Cardiac fibroblast (primary cell): ENCODE measurements around the gene GRHPR.

Experiments
- DNase-seq, 2 donors: peaks; one replicate each; pipeline versions ENCODE4 v3.0.0 to v3.0.0-alpha.2; 2010; ENCODE audit warnings: low read depth in 2 of 2
- H3K4me3 ChIP-seq, 2 donors: replicated peaks in 1 of 2; 1 replicate in 1 of 2; 2 replicates in 1 of 2; pipeline ENCODE4 v1.5.1; 2011; ENCODE audit warnings: low read depth in 2 of 2, low read length in 2 of 2, mild to moderate bottlenecking in 2 of 2, moderate library complexity in 1 of 2
- TF ChIP-seq, protein P1 (sequence below): IDR thresholded peaks from one replicate; pipeline ENCODE4 v1.5.1; 2011; ENCODE audit warnings: low read depth, mild to moderate bottlenecking, low read length, inconsistent platforms

GRHPR gene

DNA sequence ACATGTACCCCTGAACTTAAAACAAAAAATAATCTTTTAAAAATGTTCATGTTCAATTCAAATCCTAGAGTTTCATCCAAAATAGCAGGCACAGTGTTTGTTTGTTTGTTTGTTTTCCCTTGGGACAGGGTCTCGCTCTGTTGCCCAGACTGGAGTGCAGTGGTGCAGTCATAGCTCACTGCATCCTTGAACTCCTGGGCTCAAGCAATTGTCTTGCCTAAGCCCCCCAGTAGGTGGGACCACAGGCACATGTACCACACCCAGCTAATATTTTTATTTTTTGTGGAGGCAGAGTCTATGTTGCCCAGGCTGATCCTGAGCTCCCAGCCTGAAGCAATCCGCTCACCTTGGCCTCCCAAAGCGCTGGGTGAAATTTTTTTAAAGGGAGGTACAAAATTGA, 58.3 kb downstream of the GRHPR start:
- TF ChIP-seq, protein P1, sequence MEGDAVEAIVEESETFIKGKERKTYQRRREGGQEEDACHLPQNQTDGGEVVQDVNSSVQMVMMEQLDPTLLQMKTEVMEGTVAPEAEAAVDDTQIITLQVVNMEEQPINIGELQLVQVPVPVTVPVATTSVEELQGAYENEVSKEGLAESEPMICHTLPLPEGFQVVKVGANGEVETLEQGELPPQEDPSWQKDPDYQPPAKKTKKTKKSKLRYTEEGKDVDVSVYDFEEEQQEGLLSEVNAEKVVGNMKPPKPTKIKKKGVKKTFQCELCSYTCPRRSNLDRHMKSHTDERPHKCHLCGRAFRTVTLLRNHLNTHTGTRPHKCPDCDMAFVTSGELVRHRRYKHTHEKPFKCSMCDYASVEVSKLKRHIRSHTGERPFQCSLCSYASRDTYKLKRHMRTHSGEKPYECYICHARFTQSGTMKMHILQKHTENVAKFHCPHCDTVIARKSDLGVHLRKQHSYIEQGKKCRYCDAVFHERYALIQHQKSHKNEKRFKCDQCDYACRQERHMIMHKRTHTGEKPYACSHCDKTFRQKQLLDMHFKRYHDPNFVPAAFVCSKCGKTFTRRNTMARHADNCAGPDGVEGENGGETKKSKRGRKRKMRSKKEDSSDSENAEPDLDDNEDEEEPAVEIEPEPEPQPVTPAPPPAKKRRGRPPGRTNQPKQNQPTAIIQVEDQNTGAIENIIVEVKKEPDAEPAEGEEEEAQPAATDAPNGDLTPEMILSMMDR = no peak
- H3K4me3 ChIP-seq = no peak overlapping the region
- DNase-seq = no peak

DNA sequence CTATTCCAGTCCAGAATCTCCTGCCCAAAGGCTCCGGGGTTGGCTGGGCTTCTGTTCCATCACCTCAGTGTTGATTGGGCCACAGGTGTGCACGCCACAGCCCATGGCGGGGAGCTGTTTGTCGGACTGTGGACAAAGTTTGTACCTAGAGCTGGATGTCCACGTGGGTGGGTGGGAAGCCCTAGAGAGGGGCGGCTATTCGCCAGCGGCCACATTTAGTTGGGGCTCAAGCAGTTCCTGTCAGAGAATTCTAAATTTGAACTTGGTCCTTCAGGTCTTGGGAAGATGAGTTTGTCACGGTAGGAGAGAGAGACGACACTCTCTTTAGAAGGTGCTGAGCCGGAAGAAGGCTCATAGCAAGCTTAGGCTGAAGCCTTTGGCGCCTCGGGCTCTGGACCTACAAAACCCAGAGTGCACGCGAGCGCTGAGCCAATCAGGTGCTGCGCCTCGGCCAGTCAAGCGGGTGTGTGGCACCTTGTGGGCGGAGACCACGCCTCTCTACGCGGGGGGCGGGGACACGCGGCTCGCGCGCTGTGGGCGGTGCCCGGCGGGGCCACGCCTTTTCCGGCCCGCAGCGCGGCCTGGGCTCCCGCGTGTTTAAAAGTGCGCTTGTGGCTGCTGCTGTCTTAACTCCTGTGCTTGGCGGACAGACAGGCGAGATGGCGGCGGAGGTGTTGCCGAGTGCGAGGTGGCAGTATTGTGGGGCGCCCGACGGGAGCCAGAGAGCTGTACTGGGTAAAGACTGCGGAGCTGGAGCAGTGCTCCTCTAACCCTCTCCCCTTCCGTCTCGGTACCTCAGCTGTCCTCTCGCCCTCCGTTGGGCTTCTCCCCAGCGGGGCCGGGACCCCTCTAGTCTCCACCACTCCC, 63.1 kb downstream of the GRHPR start, which contains the start of gene POLR1E:
TSS of gene POLR1E (plus strand) at position 560 of the 867 bp plus-strand sequence. CDS start at position 660, 100 bp downstream.
- TF ChIP-seq, protein P1 = no peak
- DNase-seq = peak; percentile 89 to 94
- peak within 1 kb of the TSS; percentile 81 to 85 for H3K4me3 ChIP-seq

DNA sequence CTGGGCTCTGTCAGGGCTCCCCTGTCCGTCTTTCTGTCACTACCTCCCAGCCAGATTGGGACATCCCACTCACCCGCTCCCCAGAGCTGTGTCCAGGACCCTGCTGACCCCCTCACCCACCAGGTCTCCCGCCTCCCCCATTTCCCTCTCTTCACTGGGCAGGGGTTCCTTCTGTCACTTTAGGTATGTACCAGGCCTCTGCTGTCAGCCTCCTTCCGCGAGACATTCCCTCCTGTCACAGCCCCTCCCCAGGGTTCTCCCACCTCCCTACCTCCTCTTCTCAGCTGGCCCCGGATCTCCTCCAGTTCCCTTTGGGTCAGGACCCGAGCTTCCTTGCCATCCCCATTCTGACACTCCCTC, 63.7 kb downstream of the GRHPR start:
- TF ChIP-seq, protein P1 = no peak
- no peak for DNase-seq
- peak overlapping the region; percentile 81 to 85 for H3K4me3 ChIP-seq
